ENCODE measurements around the gene FAM25A. TPM values are rescaled to one million over a fixed set of nuclear protein-coding genes. Genes with fewer than 3 reads are reported as not detected.

Gene FAM25A
- total and polyA plus RNA-seq, 2 donors (not counting 3 experiments of a cell fraction or from before 2014, with no cell fraction given) = not detected

- Histone ChIP-seq H3K9ac (replicated peaks; ENCODE audit: extremely low read depth, insufficient read depth, low read length) (no peak overlapping the region), H3K9me1 (replicated peaks; ENCODE audit: control insufficient read depth, extremely low read depth, insufficient read depth, low read length) (no peaks in the 10 kb centered on the region), H4K20me1 (replicated peaks; ENCODE audit: control insufficient read depth, extremely low read depth, insufficient read depth, low read length) (no peaks in the 10 kb centered on the region), H3K27me3 (ENCODE audit: control insufficient read depth in 2 of 2, insufficient read depth in 2 of 2, low read length in 2 of 2) (no peaks in the 10 kb centered on the region), H3K4me3 (replicated peaks in 1 of 3; ENCODE audit: insufficient read depth in 1 of 3, low read depth in 1 of 3, low read length in 3 of 3) (no peak overlapping the region), H3K27ac (ENCODE audit: insufficient read depth, low read depth, low read length) (no peak overlapping the region), H3K4me1 (ENCODE audit: control insufficient read depth, extremely low read depth, insufficient read depth, low read length) (no peaks in the 10 kb centered on the region), H3K4me2 (ENCODE audit: insufficient read depth, low read length) (no peak overlapping the region), H2AFZ (ENCODE audit: low read depth, low read length) (no peak overlapping the region), H3K79me2 (ENCODE audit: control insufficient read depth, insufficient read depth, low read length) (no peaks in the 10 kb centered on the region), H3K9me3 (replicated peaks; ENCODE audit: control insufficient read depth, insufficient read depth, low read length) (no peaks in the 10 kb centered on the region), H3K36me3 (ENCODE audit: control insufficient read depth in 2 of 2, extremely low read depth in 1 of 2, insufficient read depth in 2 of 2, low read length in 2 of 2) (peaks cover 5 to 11% of the 10 kb centered on the region in 2 experiments)
- DNase-seq (ENCODE audit: low read depth, low spot score) (no peak), FAIRE-seq (no peak)
- BruUV-seq (replicated peaks) = no TSS peak
- ChIA-PET POLR2A (no interaction called here), CTCF (no interaction called here)
- dilution Hi-C loops (cut with MboI; ENCODE audit: extremely low pct_ligation_motif_present, low sequenced_read_pairs) (no loop called here), intact Hi-C loops (cut with micrococcal nuclease) (no loop called here)
- TF ChIP-seq EZH2 (IDR thresholded peaks at IDR 0.05; ENCODE audit: borderline replicate concordance, low read depth, low read length, severe bottlenecking) (no peak), CTCF (IDR thresholded peaks at IDR 0.05; ENCODE audit: extremely low read depth in 1 of 2, insufficient read depth in 1 of 2, low read depth in 1 of 2, low read length in 2 of 2) (no peak), MYC (IDR thresholded peaks at IDR 0.05; ENCODE audit: low read depth, low read length) (no peak), FOS (IDR thresholded peaks at IDR 0.05; ENCODE audit: borderline replicate concordance, insufficient read depth, low read length) (no peak), POLR2A (IDR thresholded peaks at IDR 0.05; ENCODE audit: low read depth, low read length) (no peak), GATA2 (IDR thresholded peaks at IDR 0.05; ENCODE audit: insufficient read depth, insufficient read length, low read depth, low read length) (no peak), POLR2AphosphoS5 (IDR thresholded peaks at IDR 0.05; ENCODE audit: insufficient read depth, low read depth, low read length) (no peak), JUN (IDR thresholded peaks at IDR 0.05; ENCODE audit: borderline replicate concordance, insufficient read depth, insufficient read length, low read depth) (no peak)
Measured at GRCh38 chr10:87066178-87066577, 46.1 kb downstream of the FAM25A start.
